ENCODE results near the gene GLP2R.

DNA sequence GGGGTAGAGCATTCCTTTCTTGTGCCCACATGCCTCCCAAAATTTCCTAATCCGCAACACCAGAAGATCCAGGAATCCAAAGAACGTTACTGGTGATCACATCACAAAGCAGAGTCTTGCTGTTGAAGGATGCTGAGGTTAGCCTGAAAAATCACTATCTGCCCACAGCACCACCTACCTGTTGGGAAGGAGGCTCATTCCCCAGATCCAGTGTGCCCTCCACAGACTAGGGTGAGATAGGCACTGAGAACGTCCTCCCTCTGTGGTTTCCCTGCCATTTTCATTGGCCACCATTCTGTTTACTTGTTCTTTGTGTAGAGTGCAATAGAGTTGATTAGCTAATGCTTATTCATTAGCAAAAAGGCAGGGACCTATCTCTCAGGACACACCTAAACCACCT is 49.0 kb downstream of the GLP2R start:
- TF ChIP-seq, protein P1, sequence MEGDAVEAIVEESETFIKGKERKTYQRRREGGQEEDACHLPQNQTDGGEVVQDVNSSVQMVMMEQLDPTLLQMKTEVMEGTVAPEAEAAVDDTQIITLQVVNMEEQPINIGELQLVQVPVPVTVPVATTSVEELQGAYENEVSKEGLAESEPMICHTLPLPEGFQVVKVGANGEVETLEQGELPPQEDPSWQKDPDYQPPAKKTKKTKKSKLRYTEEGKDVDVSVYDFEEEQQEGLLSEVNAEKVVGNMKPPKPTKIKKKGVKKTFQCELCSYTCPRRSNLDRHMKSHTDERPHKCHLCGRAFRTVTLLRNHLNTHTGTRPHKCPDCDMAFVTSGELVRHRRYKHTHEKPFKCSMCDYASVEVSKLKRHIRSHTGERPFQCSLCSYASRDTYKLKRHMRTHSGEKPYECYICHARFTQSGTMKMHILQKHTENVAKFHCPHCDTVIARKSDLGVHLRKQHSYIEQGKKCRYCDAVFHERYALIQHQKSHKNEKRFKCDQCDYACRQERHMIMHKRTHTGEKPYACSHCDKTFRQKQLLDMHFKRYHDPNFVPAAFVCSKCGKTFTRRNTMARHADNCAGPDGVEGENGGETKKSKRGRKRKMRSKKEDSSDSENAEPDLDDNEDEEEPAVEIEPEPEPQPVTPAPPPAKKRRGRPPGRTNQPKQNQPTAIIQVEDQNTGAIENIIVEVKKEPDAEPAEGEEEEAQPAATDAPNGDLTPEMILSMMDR (IDR thresholded peaks at IDR 0.05) = no peak
- no peak for TF ChIP-seq POLR2AphosphoS5 (IDR thresholded peaks at IDR 0.05)
- no peak for TF ChIP-seq EP300 (IDR thresholded peaks at IDR 0.05; ENCODE audit: low read depth)
